GM18507 (cell line): Measurements from ENCODE around the gene IL15.
A peak's percentile ranks its signal among the peaks of the same experiment; 100 is the strongest.
"Not testable (repeated sequence)": the region's sequence is repeated elsewhere in the genome, so short reads cannot be mapped to it uniquely, and the experiment has no call there.

Experiments
- DNase-seq: peaks from one replicate; pipeline ENCODE4 v3.0.0; 2011; ENCODE audit warnings: low read depth; ENCODE audit not compliant: insufficient read length; ENCODE audit errors: extremely low spot score
- FAIRE-seq: peaks from 2 replicates; lab custom pipeline; 2011; peaks lifted over from hg19 to GRCh38; lab: Jason Lieb, UNC

Gene IL15

DNA sequence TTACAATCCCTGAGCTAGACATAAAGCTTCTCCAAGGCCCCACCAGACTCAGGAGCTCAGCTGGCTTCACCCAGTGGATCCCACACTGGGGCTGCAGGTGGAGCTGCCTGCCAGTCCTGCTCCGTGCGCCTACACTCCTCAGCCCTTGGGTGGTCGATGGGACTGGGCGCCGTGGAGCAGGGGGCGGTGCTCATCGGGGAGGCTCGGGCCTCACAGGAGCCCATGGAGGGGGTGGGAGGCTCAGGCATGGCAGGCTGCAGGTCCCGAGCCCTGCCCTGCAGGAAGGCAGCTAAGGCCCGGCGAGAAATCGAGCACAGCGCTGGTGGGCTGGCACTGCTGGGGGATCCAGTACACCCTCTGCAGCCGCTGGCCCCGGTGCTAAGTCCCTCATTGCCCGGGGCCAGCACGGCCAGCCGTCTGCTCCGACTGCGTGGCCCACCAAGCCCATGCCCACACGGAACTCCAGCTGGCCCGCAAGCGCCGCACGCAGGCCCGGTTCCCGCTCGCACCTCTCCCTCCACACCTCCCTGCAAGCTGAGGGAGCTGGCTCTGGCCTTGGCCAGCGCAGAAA is 53.4 kb downstream of the IL15 start:
- not testable (repeated sequence) for FAIRE-seq

DNA sequence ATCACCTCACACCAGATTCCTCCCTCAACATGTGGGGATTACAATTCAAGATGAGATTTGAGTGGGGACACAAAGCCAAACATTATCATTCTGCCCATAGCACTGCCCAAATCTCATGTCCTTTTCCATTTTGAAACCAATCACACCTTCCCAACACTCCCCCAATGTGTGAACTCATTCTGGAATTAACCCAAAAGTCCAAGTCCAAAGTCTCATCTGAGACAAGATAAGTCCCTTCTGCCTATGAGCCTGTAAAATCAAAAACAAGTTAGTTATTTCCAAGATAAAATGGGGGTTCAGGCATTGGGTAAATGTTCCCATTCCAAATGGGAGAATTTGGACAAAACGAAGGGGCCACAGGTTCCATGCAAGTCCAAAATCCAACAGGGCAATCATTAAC is 54.9 kb downstream of the IL15 start:
- not testable (repeated sequence) for DNase-seq, FAIRE-seq

More for the DNA sequence above, 53.4 kb downstream of the IL15 start:
- DNase-seq: not testable (repeated sequence)

DNA sequence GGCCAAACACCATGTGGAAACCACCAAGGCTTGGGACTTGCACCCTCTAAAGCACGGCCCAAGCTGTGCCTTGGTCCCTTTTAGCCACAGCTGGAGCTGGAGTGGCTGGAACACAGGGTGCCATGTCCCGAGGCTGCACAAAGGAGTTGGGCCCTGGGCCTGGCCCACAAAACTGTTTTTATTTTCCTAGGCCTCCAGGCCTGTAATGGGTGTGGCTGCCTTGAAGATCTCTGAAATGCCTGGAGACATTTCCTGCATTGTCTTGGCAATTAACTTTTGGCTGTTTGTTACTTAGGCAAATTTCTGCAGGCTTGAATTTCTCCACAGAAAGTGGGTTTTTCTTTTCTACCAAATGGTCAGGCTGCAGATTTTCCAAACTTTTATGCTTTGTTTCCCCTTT is 55.7 kb downstream of the IL15 start:
- FAIRE-seq: no peak

DNA sequence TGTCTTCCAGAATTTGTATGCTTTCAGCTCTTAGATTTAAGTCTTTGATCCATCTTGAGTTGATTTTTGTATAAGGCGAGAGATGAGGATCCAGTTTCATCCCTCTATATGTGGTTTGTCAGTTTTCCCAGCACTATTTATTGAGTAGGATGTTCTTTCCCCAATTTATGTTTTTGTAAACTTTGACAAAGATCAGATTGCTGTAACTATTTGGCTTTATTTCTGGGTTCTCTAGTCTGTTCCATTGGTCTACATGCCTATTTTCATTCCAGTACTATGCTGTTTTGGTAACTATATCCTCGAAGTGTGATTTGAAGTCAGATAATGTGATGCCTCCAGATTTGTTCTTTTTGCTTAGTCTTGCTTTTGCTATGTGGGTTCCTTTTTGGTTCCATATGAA is 60.7 kb downstream of the IL15 start:
- FAIRE-seq (no peak), DNase-seq (no peak)

More for the DNA sequence above, 55.7 kb downstream of the IL15 start:
- DNase-seq: no peak

DNA sequence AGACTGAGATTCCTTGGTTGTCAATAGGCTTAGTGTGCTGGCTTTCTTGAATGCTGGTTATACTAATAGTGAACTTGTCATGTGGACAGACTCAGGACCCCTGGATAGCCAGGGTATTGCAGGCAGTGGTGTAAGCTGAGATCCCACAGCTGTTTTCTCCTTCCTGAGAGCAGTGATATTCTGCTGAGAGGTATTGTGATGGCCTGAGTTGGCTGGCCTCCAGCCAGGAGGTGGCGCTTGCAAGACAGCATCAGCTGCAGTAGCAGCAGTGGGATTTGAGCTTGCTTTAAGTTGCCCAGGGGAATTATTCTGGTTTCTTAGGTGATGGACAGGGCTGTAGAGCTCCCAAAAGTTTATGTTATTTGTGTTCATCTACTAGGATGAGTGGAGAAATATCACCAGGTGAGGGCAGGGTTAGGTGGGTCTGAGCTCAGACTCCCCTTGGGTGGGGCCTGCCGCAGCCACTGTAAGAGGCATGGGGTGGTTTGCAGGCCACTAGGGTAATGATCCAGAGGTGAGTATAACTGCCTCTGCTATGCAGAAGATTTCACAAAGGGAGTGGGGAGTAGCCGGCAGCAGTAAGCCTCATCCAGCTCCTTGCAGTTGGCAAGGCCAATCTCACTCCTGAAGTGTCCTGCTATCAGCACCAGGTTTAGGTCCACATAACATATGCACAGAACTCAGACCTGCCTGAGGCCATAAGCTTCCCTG is 66.2 kb downstream of the IL15 start:
- no peak for DNase-seq
- no peak for FAIRE-seq

DNA sequence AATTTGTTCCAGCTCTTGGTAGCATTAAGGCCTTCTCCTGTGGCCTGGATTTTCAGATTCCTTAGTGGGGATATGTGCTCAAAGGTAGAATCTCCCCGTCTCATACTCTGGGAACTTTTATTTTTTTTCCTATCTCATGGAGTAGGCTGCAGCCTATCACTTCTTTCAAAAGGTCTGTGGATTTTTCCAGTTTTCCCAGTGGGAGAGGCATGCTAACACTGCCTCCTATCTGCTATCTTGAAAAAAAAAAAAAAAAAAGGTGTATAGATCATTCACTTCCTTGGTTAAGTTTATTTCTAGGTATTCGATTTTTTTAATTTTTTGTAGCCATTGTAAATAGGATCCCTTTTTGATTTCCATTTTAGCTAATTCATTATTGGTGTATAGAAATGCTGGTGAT is 67.1 kb downstream of the IL15 start:
- DNase-seq (no peak), FAIRE-seq (no peak)

DNA sequence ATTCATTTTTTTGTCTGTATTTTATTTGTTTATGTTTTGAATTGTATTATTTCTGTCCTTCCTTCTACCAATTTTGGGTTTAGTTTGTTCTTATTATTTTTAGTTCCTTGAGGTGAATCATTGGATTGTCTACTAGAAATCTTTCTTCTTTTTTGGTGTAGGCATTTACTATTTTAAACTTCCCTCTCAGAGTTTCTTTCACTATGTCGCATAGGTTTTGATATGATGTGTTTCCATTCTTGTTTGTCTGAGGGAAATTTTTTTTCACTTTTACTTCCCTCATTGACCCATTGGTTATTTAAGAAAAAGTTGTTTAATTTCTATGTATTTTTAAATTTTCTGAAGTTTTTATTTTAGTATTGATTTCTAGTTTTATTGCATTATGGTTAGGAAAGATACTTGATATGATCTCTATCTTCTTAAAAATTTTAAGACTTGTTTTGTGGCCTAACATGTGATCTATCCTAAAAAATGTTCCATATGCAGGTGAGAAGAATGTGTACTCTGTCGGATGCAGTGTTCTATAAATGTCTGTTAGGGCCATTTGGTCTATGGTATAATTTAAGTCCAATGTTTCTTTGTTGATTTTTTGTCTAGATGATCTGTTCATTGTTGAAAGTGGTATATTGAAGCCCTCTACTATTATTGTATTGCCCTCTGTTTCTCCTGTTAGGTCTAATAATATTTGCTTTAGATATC is 68.8 kb downstream of the IL15 start:
- FAIRE-seq: peak; percentile 67
- DNase-seq: no peak

DNA sequence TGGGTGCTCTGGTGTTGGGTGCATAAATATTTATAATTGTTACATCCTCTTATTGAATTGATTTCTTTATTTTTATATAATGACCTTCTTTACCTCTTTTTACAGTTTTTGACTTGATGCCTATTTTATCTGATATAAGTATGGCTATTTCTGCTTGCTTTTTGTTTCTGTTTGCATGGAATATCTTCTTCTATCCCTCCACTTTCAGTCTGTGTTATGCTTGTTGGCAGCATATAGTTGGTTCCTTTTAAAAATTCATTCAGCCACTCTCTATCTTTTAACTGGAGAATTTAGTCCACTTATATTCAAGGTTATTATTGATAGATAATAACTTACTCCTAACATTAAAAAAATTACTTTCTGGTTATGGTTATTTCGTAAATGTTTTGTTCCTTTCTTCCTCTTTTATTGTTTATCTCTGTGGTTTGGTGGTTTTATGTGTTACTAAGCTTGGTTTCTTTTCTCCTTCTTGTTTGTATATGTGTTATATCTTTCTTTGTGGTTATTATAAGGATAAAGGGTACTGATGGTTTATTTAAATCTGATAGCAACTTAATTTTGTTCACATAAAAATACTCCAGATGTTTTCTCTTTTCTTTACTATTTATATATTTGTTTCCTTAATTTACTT is 69.5 kb downstream of the IL15 start:
- FAIRE-seq (peak; percentile 59), DNase-seq (peak; percentile 11)

DNA sequence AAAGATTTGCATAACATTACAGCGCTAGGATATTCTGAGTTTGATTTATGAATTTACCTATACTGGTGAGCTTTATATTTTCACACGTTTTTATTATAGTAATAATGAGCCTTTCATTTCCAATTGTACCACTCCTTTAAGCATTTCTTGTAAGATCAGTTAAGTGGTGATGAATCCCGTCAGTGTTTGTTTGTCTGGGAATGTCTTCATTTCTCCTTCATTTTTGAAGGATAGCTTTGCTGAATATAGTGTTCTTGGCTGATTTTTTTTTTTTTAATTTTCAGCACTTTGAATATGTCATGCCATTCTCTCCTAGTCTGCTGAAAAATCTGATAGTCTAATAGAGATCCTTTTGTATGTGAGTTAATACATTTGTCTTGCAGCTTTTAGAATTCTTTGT is 70.1 kb downstream of the IL15 start:
- DNase-seq: no peak
- FAIRE-seq: no peak

DNA sequence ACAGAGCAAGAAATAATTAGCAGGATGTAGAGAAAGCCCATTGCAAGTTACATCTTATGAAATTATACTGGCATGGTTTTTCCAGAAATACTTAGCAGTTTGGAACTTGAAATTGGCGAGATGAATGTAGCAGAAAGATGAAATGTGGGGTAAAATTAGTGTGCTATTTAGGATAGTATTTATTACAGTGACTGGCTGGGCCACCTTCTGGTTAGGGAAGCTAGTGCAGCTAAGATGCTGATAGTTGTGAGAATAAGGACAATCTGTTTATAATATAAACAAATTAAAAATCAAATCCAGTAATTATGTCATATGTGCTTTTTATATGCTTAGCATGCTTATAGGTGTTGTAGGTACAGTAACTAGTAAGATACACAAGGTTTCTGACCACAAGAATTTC is 74.8 kb downstream of the IL15 start:
- DNase-seq (no peak), FAIRE-seq (no peak)

DNA sequence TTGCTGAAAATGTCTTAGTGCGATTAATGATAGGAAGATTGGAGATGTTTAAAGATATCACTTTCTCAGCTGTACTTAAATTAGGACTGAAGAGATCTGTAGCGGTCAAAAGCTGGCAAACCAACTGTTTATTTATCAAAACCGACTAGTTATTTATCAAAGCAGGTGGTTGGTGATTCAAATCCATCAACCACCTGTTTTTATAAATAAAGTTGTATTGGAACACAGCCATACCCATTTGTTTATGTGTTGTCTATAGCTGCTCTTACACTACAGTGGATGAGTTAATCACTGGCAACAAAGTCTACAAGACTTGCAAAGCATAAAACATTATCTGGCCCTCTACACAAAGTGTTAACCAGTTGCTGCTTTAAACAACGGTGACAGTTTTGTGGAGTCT is 76.8 kb downstream of the IL15 start:
- FAIRE-seq: no peak

DNA sequence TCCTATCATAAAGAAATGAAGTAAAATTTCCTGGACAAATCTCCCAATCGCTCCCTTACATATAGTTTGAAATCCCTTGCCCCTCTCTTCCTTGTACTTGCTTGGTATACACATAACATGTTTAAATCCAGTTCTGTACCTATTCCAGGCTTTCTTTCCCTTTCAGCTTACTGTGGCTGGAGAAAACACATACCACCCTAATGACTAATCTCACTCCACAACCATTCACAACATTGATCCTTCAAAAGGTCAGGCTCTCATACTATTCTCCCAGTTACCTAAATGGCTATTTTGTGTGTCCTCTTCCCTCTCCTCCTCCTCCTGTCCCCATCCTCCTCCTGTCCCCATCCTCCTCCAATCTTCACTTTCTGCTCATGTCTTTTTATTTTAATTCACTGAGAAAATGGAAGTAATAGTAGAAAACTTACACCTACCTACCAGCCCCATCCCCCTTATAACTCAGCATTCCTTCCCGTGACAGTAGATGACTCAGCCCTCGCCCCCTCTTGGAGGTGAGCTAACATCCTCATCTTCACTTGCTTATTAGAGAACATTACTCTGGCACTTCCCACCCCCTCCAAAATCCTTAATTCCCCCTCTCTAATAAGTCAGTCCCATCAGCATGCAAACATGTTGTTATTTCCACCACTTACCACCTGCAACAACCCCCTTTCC is 77.5 kb downstream of the IL15 start:
- DNase-seq (no peak), FAIRE-seq (no peak)

More for the DNA sequence above, 76.8 kb downstream of the IL15 start:
- DNase-seq: no peak

DNA sequence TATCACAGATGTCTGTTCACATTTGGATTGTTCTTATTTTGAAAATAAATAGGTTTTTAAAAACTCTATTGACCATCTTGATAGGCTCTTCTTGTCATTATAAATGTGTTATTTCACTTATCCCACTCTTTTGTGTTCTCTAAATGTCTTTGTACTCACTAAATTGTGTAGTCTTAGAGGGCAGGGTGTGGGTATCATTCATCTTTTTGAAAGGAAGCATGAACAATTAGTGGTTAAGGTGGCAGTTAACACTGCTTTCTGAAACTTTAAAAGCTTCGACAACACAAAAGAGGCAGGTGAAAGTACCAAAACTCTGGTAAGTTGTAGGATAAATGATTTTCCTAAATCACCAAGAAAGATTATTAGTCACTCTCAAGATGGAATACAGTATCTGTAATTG is 83.2 kb downstream of the IL15 start:
- DNase-seq (no peak), FAIRE-seq (no peak)

DNA sequence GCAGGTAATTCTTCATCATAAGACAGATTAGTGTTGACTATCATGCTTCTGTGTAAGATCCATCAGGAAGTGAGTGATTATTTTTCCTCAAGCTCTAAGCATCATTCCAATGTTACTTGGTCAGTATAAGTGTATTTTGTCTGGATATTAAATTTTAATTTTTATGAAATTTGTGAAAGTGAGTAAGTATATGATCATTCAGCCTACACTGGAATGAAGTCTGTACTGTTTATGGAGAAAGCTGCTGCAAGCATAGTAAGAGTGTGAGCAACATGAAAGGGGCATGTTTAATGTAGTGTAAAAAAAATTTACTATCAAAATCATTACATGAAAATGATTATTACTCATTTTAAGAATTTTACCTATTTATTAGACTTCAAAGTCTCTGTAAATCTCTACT is 84.8 kb downstream of the IL15 start:
- DNase-seq: no peak
- no peak for FAIRE-seq

DNA sequence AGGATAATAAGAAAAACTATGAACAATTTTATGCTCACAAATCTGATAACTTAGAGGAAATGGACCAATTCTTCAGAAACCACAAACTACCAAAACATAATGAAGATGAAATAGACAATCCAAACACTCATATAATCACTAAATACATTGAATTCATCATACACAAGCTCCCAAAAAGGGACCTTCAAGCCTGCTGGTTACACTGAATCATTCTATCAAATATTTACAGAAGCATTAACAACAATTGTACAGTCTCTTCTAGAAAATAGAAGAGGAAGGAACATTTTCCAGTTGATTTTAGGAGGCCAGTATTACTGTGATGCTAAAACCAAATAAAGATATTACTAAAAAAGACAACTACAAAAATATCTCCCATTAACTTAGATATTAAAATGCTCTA is 88.3 kb downstream of the IL15 start:
- FAIRE-seq (no peak), DNase-seq (no peak)

DNA sequence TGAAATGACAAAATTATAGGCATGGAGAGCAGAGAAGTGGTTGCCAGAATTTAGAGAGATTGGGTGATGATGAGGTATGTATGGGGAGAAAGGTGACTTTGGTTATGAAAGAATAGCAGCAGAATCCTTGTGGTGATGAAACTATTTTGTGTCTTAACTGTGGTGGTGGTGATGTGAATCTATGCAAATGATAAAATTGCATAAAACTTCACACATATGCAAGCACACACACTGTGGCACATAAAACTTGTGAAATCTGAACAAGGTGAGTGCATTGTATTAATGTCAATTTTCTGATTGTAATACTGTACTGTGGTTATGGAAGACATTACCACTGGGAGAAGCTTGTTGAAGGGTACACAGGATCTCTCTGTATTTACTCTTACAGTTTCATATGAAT is 91.0 kb downstream of the IL15 start:
- no peak for DNase-seq
- peak; percentile 38 for FAIRE-seq

DNA sequence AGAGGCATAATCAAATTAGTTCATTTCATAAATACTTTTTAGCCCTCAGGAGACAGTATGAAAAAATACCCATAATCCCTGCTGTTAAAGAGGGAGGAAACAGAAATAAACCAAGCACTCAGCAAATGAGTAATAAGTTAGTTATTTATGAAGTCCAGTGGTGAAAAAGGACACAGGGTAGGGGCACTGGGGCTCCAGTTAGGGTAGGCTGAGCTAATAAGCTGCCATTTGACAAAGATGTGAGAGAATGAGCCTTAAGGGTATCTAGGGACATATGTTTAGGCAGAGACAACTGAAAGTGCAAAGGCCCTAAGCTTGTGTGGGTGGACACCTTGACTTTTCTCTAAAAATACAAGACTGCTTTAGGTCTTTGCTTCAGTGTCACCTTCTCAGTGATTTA is 94.4 kb downstream of the IL15 start:
- FAIRE-seq (no peak), DNase-seq (no peak)

DNA sequence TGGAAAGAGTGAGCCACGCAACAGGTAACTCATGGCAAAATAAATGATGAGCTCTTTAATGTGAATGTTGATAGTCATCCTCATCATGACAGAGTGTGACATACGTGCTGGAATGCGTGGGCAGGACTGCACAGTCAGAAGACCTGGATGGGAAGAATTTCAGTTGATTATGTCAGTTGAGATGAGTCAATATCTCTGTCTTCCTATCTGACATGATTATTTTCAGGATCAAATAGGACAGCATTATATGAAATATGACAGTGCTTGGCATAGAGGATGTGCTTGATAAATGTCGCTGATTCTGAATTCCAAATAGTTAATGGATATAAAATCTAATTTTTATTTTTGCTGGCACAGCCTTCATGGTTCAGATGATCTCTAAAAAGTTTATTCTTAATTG is 95.1 kb downstream of the IL15 start:
- DNase-seq (no peak), FAIRE-seq (no peak)

DNA sequence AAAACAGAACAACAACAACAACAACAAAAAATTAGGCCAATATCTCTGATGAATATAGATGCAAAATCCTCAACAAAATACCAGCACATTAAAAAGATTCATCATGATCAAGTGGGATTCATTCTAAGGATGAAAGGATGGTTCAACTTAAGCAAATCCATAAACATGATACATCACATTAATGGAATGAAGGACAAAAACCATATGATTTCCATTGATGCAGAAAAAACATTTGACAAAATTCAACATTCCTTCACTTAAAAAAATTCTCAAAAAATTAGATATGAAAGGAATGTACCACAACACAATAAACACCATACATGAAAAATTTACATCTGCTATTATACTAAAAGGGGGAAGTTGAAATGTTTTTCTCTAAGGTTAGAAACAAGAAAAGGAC is 103.3 kb downstream of the IL15 start:
- FAIRE-seq: no peak
- no peak for DNase-seq

DNA sequence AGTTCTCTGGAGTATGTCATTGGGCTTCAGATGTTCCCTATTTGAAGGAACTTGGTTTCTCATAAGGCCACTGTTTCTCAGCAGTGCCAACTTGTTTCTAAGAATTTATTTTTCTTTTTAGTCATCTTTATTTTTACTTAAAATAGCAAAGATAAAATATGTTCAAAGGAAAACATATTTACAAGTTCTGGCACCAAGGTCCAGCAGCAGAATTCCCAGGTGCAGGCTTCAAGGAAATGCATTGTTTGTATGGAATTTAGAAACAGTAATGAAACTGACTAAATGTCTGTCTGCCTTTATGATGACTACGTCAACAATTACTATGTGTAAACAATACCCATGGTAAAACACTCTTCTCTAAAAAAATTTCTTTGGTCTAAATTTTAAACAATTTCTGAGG is 109.6 kb downstream of the IL15 start:
- FAIRE-seq (no peak), DNase-seq (no peak)
